Activated CD4-positive, alpha-beta T cell treated with anti-CD3 and anti-CD28 coated beads, Interleukin-2, amount 50 U/mL, for 16 hours (primary cell): ENCODE measurements around the gene PTPN14.

ENCODE experiments used
- DNase-seq: peaks from one replicate; pipeline ENCODE4 v3.0.0-alpha.2; 2020

PTPN14 gene

DNA sequence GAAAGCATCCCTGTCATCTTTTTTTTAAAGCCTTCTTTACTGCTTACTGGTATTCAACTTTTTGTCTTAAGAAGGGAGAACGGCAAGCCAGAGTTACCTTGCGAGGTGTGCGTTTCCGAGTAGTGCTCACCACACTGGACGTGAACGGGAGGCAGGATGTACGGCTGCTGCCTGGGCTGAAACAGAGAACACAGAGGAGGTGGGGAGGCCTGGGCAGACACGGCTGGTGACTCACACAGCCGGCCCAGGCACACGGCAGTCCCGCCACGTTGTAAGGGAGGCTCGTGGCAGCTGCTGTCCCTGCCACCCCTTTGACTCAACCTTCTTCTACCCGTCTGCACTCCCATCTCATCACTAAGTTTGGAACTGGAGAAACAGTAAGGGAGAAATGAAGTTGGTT, 164.7 kb downstream of the PTPN14 start:
- DNase-seq, result peak; percentile 24

DNA sequence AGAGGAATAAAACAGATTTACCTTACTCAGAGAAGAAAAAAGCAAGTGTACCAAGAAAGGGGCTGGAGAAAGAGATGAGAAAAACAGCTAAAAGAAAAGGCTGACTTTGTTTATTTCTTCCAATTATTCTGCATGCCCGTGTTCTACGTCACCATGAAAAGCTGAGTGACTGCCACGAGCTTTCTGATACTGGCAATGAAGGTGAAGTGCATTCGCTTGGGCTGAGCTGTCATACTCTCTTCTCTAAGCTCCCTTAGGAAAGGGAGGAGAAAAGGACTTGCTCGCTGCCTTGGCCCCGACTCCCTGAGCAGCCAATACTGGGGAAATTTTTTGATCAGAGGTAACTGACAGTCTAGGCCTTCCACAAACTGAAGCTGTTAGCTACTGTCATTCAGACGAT, 165.1 kb downstream of the PTPN14 start:
- DNase-seq, result no peak

DNA sequence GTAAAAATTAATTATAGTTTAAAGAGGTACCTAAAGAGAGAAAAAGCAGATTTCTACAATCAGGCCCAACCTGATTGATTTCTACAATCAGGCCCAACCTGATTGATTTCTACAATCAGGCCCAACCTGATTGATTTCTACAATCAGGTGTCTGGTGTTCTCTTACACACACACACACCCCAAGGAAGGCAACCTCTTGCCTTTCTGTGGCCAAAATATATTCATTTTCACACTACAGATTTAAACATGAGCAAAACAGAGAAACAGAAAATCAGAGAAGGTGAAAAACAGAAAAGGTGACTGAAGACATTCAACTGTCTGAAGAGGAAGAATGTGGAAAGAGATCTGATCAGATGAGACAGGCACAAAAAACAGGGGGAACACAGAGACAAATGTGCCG, 166.0 kb downstream of the PTPN14 start:
- peak; percentile 43 for DNase-seq

DNA sequence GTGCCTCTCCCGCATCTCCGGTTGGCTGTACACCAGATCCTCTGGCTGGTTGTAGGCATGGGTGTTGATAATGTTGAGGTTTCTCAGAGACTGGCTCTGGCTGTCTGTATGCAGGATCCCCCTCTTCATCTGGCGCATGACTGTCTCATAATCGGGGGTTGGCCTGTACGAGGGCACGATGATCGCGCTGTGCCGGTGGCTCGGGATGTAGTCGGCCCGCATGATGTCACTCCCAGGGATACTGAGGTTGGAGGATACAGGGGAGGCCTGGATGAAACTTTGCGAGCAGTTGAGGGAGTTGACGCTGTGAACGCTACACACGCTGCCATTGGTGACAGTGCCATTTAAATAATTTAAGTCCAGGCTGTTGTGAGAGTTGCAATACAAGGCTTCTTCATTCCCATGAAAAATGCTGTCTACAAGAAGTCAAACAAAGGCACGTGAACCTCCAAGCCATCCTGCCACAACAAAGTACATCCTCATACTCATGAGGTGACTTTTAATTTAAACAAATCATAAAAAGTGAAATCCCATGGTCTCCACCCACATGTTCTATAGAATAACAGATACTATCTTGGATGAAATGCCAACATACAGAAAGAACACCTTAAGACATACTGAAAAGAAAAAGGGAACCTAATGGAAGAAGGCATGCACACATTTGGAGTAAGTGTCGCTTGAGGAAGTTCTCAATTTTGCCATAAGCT, 166.9 kb downstream of the PTPN14 start:
- DNase-seq, result no peak

DNA sequence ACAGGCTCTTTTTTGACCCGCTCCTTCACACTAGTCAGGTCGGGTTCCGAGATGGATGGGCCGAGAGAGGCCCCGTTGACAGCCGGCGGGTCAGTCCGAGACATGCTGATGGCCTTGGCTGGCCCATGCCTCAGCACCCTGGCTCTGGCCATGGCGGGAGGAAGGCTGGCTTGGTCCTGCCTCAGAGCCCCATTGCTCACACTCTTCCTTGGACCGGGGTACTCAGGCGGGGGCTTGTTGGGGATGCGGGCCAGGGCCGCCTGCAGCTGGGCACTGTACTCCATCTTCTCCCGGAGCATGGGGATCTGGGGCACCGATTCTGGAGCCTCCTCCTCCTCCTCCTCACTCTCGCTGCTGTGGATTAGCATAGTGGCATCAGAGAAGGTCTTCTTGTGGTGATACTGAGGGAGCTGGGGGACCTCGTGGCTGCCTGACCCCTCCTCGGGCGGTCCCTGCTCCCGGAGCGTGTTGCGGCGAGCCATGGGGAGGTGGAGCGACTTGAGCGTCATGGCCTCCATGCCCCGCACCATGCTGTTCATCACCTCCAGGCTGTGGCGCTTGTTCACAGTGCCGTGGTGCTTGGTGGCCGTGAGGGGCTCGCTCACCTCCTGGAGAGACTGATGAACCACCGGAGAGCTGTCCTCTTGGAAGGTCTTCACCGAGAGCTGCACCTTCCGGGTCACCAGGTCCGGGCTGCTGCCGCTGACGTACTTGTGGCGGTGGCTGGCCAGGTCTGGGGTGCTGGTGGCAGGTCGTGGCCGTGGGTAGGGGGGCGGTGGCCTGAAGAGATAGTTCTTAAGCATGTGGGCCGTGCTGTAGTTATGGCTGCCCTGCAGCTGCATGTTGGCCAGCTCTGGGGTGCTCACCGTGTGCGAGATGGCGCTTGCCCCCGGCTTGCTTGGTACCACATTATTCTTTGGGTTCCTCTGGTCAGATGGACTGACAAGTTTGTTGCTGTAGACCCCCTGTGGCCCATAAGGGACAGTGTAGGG, 167.7 kb downstream of the PTPN14 start:
- DNase-seq, result no peak

DNA sequence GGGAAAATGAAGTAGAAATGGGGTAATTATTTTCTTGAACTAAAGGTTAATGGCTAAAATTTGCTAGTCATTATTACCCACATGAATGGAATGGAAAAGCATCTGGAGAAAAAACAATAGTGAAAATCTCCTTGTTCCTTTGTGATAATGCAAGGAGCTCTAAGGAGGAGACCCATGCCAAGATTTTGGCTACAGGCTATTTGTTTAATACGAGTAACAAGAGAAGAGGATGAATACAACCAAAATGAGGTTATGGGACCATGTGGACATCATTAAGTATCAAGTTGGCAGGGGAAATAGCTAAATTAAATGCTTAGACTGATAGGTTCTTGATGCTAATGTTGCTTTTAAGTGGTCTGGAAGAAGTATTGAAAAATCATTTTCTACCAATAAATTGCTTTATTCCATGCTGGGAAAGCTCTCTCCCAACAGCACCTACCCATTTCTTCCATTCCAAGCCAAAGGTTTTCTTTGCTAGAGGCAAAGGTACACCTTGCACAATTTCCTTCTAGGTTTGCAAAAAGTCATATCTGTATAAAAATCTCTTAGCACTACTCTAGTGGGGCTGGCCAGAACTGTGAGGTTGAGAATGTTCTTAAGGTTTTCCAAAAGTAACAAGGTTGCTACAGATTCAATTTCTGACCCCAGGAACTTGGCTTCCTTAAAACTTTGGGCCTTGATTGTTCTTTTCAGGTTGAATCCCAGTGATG, 170.3 kb downstream of the PTPN14 start:
- DNase-seq, result no peak

DNA sequence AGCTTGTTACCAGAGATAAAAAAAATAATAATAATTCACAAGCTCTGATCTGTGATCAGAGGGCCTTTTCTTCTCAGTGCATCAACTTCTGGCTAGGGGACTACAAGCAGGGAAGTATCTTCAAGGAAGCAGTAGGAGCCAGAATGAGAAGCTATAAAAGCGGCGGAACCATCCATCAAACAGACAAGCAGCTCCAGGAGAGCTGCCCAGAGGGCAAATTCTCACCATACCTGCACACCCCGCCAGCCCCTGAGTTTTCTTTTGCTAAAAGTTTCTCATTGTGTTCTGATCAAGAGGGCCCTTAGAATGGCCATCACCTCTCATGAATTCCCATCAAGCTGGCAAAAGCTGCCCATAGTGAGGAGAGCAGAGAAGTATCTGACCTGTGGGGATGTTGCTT, 171.0 kb downstream of the PTPN14 start:
- no peak for DNase-seq

DNA sequence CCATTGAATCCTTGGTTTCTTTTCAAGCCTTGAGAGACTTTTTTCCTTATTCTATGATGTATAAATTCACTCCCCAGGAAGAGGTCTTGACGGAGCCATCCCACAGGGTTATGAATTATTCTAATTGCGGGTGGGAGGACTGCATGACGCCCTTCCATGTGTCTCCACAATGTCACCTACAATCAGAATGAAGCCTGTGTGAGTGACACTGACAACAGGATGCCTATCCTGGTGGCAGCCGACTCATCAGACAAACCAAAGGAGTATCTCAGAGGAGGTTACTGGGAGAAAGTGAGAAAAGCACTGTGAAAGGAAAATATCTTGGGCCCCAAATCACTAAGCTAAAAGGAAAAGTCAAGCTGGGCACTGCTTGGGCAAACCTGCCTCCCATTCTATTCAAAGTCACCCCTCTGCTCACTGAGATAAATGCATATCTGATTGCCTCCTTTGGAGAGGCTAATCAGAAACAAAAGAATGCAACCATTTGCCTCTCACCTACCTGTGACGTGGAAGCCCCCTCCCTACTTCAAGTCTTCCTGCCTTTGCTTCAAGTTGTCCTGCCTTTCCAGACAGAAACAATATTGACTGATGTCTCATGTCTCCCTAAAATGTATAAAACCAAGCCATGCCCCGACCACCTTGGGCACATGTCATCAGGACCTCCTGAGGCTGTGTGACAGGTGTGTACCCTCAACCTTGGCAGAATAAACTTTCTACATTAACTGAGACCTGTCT, 172.0 kb downstream of the PTPN14 start:
- no peak for DNase-seq

DNA sequence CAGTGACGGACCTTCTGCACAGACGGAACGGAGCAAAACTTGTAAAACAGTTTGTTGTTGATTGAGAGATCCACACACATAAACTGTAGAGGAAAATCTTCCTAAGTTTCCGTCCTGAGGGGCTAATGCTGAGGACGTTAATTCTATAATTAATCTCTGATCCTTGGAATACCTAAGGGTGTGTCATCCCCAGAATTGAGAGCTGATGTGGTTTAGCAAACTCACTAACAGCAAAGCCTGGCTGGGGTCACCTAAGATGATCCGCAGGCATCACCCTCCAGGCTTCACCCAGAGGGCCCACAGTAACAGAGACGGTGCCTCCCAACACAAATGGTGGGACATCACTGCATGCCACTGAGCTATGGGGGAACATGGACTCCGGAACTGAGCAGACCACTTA, 172.9 kb downstream of the PTPN14 start:
- no peak for DNase-seq

DNA sequence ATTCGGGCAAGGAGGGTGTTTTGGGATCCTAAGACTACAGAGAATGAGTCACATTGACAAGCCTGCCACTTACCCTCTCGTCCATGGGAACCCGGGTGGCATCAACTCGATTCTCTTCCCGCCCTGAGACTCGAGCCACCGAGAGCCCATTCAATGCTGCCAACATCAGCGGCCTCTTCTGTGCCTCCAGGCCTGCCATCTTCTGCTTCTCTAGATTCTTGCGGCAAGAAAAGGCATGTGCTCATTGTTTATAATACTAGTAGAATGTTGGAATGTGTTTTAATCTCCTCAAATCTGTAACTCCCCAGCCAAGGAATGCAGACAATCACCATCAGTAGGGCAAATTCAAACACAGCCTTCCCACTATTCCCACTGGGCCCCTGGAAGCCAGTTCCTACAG, 173.5 kb downstream of the PTPN14 start:
- no peak for DNase-seq

DNA sequence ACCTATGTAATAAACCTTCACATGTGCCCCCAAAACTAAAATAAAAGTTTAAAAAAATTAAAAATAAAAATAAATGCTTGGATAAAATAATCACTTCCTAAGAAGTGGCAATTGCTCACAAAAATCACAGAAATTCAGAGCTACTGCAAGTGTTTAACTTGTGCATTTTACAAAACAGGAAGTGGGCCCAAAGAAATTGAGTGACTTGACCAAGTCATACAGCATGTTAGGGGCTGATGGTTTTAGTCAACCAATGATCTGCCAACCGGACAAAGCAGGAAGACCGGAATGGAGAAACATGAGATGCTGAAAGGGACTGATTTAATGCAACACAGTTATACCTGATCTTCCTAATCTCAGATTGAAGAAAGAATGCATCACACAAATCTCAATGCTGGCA, 173.9 kb downstream of the PTPN14 start:
- no peak for DNase-seq

DNA sequence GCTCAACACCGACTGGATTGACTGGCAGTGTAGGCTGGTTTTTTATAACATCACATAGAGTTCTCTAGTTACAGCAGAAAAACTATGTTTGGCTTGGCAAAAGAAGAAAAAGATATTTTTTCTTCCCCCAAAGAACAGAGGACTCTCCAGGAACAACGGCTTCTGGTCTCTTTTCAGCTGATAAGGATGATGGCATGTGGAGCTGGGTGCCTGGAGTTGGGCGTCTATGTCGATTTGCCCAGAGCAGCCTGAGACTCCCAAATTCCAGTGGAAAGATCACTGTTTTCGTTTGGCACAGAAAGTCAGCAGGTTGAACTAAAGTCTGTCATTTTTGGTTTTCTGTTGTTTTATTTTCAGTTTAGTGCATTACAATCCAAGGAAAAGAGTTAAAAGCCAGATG, 179.3 kb downstream of the PTPN14 start:
- DNase-seq, result no peak

DNA sequence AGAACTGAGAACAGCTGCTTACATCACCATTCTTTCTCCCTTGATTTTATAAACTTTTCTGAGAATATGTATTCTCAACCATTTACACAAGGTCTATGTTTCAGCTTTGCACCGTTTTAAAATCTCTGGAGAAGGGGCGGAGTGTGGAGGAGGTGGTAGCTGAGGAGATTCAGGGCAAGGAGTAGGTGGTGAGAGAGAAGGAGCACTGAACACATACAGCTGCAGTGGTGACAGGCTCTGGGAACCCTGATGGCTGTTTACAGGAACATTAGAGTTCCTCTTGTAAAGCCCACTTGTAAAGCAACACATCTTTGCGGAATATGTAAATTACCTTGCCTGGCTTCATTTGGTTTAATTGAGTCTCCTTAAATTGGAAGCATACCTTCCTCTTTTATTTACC, 180.8 kb downstream of the PTPN14 start:
- no peak for DNase-seq

DNA sequence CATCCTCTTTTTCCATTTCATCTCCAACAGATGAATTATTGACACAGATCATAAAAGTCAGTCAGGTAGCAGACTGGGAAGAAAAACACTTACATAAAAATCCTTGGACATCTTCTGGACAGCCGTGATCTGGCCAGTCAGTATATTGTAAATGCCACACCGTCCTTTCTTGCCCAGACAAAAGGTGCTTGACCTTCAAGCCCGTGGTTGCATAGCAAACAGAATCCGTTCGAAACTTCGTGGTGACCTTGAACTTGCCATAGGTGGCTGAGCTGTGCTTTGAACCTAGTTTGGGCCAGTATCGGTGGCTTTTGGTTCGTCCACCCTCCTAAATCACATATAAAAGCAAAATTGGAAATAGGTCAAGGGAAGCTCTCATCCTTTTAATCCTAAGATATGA, 182.0 kb downstream of the PTPN14 start:
- DNase-seq, result no peak

DNA sequence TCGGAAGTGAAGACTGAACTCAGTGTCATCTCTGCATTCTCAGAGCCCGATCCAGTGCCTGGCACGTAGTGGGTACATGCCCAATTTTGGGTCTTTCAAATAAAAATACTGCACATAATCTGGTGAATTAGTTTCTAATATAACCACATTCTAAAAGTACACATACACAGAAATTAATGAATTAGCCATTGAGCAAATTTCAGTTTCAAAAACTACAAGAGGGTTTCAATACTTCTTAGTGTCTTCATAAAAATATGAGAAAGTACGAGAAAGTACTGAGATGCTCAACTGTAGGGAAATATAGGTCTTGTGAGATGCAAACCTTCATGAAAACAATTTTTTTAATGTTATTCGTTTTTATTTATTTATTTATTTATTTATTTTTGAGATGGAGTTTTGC, 183.6 kb downstream of the PTPN14 start:
- DNase-seq, result no peak

DNA sequence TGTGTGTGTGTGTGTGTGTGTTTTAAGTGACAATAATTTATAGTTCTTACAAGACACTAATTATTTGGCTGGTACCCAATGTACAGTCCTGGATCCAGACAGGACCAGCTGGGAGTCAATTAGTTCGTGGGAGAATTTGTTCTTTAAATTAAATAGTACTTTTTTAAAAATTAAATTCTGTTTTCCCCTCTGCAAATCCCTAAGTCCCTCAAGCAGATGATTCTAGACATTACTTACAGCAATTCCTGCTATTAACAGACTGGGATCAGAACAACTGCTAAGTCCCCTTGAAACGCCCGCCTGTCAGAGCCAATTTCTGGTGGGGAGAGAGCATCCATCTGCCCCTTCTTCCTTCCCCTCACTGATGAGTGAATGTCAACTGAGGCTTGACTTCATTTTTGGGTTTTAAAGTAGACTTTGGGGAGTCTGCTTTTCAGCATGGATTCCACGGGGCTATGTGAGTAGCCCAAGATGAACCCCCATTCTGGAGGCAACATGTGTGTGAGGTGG, 186.6 kb downstream of the PTPN14 start:
- no peak for DNase-seq

DNA sequence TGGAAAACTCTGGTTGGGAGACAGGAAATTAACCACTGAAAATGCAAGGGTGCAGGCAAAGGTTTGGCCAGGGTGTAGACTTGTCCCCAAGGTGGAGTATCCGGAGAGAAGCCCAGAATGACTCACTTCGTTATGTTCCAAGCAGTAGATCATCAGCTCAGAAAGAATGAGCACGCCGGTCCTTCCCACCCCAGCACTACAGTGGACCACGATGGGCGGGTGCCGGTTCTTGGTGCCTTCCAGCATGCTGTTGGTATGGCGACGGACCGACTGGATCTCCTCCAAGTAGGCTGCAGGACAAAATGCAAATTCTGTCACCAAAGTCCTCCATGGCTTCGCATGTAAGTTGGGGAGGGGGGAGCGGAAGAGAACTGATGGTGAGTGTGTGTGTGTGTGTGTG, 187.0 kb downstream of the PTPN14 start:
- DNase-seq, result no peak

DNA sequence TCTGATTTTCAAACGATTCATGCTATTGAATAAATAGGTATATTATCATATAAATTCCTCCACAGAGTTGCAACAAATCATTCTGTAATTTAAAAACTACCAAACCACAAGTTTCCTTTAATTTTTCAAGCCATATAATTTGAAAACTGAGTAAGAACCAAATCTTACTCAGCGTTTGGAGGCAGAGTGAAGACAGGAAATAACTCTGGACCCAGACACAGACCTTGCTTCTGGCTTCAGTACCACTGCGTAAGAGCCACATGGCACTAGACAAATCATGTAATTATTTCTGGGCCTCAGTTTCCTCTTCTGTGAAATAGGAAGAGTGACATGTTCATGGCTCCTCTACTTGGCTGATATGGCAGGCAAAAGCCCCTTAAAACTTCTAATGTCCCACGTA, 188.0 kb downstream of the PTPN14 start:
- DNase-seq, result peak; percentile 11

DNA sequence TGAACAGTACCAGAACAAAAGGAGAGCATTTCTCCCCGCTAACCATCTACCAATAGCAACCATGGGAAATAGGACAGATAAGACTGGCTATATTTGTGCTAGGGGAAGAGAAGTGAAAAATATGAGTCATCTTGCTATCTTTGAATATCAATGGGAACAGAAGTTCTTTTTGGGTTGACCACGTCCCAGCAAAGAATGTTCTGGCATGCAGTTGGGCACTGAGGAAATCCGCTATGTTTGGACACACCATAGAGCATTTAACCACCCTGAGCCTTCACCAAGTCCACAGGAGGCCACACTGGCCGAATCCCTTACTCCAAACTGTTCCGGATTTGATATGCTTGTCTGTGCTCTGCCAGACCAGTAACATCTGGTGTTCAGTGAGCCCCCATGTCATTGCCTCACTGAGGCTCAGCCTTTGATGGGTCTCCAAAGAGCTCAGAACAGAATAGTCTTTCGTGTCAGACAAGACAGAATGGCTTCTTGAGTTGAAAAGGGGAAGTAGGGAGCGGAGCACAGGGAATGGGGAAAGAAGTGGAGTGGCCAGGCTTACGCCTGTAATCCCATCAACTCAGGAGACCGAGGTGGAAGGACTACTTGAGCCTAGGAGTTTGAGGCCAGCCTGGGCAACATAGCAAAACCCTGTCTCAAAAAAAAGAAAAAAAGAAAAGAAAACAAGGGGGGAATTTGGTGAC, 189.1 kb downstream of the PTPN14 start:
- no peak for DNase-seq

DNA sequence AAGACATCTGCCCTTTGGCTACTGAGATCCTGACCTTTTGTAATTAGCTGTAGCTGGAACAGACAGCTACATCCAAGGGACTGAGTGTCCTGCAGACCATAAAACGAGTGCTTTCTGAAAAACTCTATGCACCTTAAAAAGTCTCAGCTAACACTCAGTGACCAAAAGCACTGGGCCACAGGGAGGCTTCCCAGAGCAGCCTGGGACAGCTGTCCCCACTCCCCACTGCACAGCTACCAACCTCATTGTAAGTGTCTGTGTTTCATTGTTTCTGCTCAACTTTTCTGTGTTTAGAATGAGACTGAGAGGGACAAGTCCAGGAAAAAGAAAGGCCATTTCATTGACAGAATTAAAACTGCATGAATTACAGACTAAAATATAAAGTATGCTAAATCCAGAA, 189.8 kb downstream of the PTPN14 start:
- no peak for DNase-seq

DNA sequence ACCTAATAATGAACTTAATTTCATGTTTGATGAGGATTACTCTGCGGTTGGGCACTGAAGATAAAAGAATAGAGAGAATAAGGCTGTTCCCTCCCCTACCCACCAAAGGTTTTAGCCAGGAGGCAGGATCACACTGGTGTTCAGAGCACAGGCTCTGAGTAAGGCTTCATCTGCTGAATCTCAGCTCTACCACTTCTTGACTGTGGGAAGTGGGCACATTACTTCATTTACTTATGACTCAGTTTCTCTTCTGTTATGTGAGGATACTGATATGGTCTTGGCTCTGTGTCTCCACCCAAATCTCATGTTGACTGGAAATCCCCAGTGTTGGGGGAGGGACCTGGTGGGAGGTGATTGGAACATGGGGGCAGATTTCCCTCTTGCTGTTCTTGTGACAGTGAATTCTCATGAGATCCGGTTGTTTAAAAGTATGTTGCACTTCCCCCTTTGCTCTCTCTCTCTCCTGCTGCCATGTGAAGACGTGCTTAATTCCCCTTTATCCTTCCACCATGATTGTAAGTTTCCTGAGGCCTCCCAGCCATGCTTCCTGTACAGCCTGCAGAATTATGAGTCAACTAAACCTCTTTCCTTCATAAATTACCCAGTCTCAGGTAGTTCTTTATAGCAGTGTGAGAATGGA, 190.8 kb downstream of the PTPN14 start:
- no peak for DNase-seq

DNA sequence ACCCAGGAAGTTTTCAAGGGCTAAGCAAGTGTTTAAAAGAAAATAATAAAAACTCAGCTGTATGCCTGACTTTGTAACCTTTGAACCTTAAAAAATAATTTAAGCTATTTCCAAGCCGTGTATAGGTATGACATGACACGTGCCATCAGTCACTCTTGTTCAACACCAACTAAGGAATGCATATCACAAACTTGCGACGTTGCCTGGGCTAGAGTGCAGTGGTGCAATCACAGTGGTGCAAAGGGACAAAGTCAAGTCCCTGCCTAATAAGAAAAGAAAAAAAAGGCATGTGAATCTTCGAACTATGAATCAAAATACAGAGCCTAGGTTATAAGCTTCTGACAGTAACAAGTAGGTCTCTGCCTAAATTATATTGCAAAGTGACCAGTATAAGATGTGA, 191.3 kb downstream of the PTPN14 start:
- no peak for DNase-seq
